Esophagus muscularis mucosa (tissue), 3 donors: ENCODE measurements around the gene PPM1K.

Experiments used
- CTCF ChIP-seq, 3 experiments: fragments of 200-600 bp in 2 of 3; fragments of 450-650 bp in 1 of 3; sonication (generic) in 2 of 3; IDR thresholded peaks; one replicate each; pipeline ENCODE4 v1.5.1; 2017 to 2019; ENCODE audit warnings: antibody characterized with exemption in 3 of 3, mild to moderate bottlenecking in 2 of 3, moderate library complexity in 1 of 3
- POLR2A ChIP-seq: fragments of 450-650 bp; IDR thresholded peaks from one replicate; pipeline ENCODE4 v1.6.1; 2017; ENCODE audit warnings: antibody characterized with exemption, moderate library complexity, mild to moderate bottlenecking, low read depth

- TF ChIP-seq CTCF (IDR thresholded peaks at IDR 0.05): no peak
- TF ChIP-seq POLR2A: no peak
Observed at GRCh38 chr4:88295656-88296055, 11.3 kb upstream of the PPM1K start.
